DMS53 (cell line): Measurements from ENCODE around the gene TMBIM1.
"Not testable (repeated sequence)": the region's sequence is repeated elsewhere in the genome, so short reads cannot be mapped to it uniquely, and the experiment has no call there.

ENCODE experiments used
- DNase-seq: peaks from one replicate; lab custom pipeline; 2025; lab: John Stamatoyannopoulos, UW

TMBIM1 gene

DNA sequence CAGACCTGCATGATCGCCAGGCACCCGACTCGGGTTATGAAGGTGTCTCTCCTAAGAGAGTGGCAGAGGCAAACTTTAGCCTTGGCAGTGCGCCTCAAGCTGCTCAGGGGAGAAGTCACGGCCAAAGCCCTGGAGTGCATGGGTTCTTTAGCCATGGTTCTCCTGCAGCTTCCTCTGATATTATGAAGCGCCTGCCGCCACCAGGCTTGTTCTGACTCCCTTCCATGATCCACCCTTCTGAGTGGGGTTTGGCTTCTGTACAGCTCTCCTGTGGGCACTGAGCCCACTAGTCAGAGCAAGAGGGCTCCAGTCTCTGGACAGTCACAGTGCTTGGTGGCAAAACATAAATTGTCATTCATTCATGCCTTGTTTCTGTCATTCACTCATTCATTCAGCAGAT is 25.9 kb upstream of the TMBIM1 start:
- no peak for DNase-seq

- no peak for DNase-seq
These were observed 25.5 kb upstream of the TMBIM1 start for GRCh38 chr2:218317835-218318234.

DNA sequence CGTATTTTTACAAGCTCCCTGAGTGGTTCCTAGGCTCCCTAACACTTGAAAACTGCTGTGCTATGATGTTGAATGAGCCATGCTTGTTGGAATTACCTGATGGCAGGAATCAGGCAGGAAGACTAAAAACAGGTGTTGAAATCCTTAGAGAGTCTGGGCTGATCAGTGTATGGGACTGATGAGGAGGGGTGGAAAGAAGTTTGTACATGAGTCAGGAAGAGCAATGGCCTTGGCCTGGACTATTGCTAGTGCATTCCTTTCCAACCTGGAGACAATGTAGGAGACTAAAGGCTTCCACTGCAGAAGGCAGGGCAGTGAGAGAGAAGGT is 25.0 kb upstream of the TMBIM1 start:
- no peak for DNase-seq

- DNase-seq, result no peak
These were observed 23.1 kb upstream of the TMBIM1 start for GRCh38 chr2:218315397-218315796.

- not testable (repeated sequence) for DNase-seq
These were observed 22.5 kb upstream of the TMBIM1 start for GRCh38 chr2:218314764-218315163.

- DNase-seq, result no peak
These were observed 21.1 kb upstream of the TMBIM1 start for GRCh38 chr2:218313356-218313755.

DNA sequence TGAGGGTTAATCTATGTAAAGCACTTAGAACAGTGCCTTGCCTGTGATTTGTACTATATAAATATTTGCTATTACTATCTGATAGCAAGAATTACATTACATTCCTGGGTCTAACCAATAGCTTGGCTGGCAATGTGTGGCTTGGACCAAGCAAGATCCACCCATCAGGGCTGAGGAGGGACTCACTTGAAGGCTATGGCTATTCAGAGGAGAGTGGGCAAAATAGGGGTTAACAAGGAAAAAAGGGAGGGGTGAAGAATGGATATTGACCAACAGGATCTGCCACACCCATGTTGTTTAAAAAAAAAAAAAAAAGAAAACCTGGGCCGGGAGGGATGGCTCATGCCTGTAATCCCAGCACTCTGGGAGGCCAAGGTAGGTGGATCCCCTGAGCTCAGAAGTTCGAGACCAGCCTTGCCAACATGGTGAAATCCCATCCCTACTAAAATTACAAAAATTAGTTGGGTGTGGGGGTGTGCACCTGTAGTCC is 20.0 kb upstream of the TMBIM1 start:
- DNase-seq, result no peak

DNA sequence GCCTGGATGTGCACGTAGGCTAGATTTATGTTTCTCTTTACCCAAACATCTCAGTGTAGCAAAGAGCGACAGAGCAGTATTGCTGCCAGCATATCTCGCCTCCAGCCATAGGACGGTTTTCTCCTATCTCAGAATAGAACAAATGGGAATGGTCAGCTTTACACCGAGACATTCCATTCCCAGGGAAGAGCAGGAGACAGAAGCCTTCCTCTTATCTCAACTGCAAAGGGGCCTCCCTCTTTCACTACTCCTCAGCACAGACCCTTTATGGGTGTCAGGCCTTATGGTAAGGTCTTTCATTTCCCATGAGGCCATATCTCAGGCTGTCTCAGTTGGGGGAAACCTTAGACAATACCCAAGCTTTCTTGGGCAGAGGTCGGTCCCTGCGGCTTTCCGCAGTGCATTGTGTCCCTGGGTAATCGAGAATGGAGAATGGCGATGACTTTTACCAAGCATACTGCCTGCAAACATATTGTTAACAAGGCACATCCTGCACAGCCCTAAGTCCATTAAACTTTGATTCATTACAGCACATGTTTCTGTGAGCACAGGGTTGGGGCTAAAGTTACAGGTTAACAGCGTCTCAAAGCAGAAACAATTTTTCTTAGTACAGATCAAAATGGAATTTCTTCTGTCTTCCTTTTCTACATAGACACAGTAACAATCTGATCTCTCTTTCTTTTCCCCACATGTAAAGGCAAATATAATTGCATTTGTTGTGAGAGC is 19.4 kb upstream of the TMBIM1 start:
- not testable (repeated sequence) for DNase-seq

DNA sequence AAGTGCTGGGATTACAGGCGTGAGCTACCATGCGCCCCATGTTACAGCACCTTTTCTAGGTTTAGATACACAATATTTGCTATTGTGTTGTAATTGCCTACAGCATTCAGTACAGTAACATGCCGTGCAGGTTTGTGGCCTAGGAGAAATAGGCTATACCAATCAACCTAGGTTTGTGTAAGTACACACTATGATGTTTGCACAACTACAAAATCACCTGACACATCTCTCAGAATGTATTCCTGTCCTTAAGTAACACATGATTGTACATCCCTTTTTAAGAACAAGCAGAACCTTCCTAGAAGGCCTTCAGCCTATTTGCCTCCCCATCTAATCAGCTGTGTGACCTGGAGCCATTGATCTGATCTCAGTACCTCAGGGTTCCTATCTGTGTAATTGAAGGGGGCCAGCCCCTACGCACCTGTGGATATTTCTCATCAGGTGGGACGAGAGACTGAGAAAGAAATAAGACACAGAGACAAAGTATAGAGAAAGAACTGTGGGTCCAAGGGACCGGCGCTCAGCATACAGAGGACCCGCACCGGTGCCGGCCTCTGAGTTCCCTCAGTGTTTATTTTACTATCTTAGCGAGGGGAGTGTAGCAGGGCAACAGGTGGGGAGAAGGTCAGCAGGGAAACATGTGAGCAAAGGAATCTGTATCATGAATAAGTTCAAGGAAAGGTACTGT is 18.7 kb upstream of the TMBIM1 start:
- DNase-seq, result no peak

GRCh38 chr2:218307415-218308090 is 15.2 kb upstream of the TMBIM1 start:
- no peak for DNase-seq

- no peak for DNase-seq
These were observed 14.0 kb upstream of the TMBIM1 start for GRCh38 chr2:218306184-218306920.

DNA sequence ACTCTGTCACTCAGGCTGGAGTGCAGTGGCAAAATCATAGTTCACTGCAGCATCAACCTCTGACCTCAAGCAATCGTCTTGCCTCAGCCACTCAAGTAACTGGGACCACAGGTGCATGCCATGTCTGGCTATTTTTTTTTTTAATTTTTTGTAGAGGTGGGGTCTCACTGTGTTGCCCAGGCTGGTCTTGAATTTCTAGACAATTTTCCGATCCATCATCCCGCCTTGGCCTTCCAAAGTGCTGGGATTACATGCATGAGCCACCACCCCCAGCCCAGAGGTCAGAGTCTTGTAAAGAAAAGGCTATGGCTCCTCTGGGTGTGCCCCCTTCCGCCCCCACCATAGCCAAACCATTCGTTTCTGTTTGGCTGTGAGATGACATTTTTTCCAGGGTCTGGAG is 13.1 kb upstream of the TMBIM1 start:
- no peak for DNase-seq

DNA sequence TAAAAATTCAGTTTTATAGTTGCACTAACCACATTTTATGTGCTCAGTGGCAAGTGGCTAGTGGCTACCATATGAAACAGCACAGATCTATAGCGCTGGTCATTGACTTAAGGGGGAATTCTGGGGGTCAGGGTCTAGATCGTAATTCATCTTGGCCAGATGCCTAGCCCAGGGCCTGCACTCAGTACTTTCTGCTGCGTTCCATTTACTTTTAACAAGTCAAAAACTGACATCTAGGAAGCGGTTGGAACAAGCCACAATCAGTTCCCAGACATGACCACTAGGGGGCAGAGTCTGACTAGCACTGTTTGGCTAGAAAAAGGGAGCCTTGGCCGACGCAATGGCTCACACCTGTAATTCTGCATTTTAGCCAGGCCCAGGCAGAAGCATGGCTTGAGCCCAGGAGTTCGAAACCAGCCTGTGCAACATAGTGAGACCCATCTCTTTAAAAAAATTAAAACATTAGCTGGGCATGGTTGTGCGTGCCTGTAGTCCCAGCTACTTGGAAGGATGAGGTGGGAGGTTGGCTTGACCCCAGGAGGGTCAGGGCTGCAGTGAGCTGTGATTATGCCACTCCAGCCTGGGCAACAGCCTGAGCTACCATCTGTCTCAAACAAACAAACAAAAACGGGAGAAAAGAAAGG is 9.0 kb upstream of the TMBIM1 start:
- peak; percentile 89 for DNase-seq

- DNase-seq, result no peak
These were observed 7.8 kb upstream of the TMBIM1 start for GRCh38 chr2:218300141-218300540.

DNA sequence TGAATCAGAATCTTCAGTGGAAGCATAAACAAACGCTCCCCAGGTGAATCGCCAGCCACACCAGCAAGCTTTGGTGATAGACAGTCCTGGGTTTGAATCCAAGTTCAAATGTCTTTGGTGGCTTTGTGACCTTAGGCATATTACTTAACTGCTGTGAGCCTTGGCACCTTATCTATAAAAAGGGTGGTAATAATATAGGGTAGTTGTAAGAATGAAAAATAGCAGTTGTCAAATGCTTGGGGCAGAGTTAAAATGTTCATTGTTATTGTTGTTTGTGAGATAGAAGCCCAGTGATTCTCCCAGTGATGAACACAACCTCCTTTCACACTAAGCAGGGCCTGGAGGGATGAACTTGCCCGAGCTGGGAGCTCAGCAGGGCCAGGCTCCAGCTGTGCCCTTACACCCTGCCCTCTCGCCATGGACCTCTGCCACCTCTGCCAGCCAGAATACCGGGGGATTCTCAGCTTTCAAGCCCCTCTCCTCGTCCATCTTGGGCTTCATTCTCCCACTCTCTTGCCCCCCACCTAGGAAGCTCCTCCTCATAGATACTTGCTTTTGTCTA is 6.1 kb upstream of the TMBIM1 start:
- no peak for DNase-seq

DNA sequence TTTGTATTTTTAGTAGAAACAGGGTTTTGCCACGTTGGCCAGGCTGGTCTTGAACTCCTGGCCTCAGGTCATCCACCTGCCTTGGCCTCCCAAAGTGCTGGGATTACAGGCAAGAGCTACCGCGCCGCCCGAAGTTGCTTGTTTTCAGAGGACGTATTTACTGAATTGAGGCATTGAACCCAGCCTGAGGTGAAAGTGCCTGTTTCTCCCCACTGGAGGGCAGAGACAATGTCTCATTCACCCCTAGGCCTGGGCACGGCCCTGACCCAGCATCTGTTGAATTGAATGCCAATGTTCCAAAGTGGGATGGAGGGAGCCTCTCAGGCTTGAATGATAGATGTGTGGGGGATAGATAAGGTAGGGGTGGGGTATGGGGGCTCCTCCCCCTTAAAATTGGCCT is 4.5 kb upstream of the TMBIM1 start:
- DNase-seq, result no peak

DNA sequence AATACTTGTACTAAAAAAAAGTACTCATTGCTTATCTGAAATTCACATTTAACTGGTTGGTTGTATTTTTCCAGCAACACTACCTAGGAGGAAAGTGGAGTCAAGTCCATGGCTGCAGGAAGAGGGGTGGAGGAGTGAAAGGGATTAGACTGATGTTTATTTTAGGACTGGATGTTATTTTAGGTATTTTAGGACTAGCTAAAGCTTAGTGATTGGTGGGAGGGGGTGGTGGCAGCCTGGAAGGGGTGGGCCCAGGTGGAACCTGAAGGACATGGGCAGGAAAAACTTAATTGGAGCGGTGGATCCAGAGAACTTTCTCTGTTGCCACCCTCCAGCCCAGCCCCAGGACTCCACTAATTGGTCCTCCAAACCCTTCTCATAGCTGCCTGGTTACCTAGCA is 3.9 kb upstream of the TMBIM1 start:
- DNase-seq, result no peak

DNA sequence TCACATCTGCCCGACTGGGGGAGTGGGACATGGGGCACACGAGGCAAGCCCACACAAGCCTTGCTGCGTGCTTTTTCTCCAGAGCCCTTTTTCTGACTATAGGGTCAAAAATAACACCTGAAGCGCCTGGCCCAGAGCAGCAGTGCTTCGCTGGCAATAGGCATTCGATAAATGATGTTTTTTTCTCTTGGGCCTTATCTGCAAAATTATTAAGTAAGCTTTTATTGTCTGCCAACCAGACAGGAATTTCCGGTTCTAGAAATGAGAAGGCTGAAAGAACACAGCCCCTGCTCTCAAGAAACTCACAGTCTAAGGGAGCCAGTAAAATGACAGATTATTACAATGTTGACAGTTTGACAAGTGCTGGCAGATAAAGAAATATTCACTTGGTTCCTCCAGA is 2.7 kb upstream of the TMBIM1 start:
- peak; percentile 47 for DNase-seq

GRCh38 chr2:218294430-218295022 is 2.2 kb upstream of the TMBIM1 start:
- no peak for DNase-seq

DNA sequence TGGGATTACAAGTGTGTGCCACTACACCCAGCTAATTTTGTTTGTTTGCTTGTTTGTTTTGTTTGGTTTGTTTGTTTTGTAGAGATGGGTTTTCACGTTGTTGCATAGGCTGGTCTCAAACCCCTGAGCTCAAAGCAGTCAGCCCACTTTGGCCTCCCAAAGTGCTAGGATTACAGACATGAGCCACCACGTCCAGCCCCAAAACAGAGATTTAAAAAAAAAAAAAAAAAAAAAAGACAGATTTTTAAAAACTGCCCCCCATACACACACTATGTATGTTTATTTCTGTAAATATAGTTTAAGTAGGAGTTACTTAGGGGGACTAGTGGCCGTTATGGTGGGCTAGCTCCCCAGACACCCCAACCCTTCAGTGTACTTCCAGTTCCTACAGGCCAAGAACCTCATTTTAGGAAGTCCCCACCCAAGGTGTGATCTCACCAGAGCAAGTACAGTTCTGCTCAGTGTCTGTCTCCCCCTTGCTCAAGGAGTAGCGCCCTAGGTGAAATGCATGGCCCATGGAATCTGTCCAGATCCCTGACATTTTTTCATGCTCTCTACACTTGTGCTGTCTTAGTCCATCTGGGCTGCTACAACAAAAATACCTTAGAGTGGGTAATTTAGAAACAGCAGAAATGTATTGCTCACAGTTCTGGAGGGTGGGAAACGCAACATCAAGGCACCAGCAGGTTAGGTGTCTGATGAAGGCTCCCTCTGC is 1.6 kb upstream of the TMBIM1 start:
- DNase-seq, result no peak
